OCI-M2 (cell line): ENCODE data around the gene OR5H6.
"Not testable (repeated sequence)": the region's sequence is repeated elsewhere in the genome, so short reads cannot be mapped to it uniquely, and the experiment has no call there.

Source experiments
- DNase-seq: peaks from one replicate; lab custom pipeline; 2025; ENCODE audit not compliant: unreplicated experiment; lab: John Stamatoyannopoulos, UW

The OR5H6 gene

DNA sequence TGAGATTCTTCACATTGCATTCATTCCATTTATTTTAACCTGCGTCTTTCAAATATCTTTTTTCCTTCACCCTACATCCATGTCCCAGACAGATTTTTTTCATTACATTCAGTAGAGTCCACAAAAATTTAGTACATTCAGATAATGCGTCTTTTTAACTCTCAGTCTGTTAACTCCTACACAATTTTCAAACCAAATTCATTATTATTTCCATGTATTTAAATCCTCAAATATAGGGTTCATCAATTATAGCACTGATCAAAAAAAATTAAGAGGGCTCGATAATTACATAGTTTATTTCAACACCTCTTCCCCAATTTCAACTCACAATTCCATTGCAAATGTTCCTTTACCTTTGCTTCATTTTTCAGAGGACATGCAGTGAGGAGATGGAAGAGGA is at the start of gene OR5H6:
OR5H6 (plus strand) TSS at position 301 of the 400 bp plus-strand sequence; CDS start at position 390, 89 bp downstream.
- DNase-seq: no peak

DNA sequence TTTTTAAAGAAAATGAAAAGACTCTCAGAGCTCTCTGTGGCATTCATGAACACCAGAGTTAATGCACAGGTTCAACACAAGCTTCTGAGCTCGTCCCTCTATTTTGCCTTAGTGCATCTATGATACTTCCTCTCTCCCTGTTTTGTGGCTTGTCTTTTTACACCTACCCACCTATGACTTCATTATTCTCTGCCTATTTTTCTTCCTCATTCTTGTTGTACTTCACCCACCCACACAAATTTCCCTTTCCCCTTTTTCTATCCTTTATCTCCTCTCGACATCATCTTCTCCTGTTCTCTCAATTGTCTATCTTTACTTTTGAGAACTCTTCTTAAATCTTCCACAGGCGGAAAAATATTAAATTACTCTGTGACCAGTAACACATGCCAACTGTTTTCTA is 49.0 kb upstream of the OR5H6 start:
- DNase-seq: no peak

DNA sequence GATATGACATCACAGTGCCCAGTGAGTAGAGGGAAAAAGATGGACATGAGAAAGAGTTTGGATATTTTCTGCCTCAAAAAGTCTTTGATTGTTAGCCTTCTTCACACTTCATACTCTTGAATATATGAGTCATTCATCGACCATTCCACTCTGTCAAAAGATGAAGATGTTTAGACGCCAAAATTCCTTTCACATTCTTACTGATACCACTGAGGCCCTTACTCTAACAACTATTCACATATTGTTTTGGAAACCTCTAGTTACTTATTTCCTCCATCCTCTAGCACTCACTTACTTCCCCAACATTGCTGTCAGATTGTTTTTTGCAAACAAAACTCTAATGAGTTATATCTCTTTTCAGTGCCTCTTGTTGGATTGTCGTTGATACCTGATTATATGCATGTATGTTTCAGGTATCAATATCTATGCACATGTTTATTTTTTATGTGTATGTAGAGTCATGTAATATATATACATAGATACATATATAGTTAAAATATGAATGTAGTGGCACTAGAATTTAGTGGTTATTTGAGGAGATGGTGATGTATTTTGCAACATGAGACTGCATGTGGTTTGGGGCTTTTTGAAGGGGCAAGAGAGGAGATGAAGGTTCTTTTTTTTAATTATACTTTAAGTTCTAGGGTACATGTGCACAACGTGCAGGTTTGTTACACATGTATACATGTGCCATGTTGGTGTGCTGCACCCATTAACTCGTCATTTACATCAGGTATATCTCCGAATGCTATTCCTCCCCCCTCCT is 40.0 kb upstream of the OR5H6 start:
- DNase-seq: no peak

DNA sequence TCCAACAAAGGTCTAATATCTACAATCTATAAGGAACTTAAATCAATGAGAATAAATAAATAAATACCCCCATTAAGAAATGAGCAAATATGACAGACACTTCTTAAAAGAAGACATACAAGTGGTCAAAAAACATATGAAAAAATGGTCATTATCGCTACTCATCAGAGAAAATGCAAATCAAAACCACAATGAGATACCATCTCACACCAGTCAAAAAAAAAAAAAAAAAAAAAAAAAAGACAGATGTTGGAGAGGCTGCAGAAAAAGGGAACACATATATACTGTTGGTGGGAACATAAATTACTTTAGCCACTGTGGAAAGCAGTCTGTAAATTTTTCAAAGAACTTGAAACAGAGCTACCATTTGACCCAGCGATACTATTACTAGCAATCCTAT is 31.6 kb upstream of the OR5H6 start:
- DNase-seq: no peak

DNA sequence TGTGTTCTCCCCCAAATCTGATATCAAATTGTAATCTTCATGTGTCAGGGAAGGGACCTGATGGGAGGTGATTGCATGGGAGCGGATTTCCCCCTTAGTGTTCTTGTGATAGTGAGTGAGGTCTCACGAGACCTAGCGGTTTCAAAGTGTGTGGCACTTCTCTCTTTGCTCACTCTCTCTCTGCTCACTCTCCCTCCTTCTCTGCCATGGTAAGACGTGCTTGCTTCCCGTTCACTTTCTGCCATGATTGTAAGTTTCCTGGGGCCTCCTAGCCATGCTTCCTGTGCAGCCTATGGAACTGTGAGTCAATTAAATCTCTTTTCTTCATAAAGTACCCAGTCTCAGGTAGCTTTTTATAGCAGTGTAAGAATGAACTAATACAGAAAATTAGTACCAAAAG is 30.6 kb upstream of the OR5H6 start:
- DNase-seq: no peak

DNA sequence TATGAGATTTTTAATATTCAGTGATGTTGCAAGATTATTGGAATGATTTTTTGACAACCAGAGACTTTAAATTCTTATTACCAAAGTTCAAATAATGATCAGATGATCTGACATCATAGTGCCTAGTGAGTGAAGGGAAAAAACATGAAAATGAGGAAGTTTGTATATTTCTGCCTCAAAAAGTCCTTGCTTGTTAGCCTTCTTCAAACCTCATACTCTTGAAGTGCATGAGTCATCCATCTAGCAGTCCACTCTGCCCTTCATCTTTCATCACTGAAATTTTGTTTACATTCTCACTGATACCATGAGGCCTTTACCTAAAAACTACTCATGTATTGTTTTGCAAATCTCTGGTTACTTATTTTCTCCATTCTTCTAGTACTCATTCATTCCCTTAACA is 23.9 kb upstream of the OR5H6 start:
- no peak for DNase-seq

DNA sequence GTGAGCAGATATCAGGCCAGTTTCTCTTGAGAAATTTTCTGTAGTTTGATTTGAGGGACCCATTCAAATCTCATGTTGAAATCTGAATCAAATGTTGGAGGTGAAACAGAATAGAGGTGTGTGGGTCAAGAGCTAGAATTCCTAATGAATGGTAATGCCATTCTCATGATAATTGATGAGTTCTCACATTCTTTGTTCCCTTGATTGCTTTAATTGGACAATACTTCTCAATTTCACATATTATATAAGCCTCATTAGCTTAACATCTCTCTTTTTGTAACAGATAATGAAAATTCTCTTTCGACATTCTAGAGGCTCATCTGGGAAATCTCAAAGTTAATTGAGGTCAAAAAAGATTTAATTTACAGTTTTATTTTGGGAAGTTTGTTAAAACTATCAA is 21.9 kb upstream of the OR5H6 start:
- no peak for DNase-seq

DNA sequence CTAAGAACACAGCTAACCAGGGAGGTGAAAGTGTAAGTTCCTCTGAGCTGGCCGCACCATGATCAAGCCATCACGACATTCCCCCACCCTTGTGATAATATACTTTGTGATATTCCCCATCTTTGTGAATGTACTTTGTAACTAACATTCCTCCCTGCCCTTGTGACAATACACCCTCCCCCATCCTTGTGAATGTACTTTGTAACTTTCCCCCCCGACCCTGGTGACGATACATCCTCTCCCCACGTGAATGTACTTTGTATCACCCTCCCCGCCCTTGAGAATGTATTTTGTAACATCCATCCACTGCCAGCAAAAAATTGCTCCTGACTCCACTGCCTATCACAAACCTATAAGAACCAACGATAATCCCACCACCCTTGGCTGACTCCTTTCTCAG is 20.2 kb upstream of the OR5H6 start:
- no peak for DNase-seq

DNA sequence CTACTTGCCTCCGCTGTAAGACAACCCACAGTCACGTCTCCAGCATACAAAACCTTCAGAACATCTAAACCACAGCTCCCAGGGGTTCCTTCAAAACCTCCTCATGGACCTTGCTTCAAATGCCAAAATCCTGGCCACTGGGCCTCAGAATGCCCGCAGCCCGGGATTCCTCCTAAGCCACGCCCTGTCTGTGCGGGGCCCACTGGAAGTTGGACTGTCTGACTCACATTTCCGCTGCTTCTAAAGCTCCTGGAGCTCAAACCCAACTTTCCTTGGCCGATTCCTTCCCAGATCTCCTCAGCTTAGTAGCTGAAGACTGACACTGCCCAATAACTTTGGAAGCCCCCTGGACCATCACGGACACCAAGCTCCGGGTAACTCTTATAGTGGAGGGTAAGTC is 17.9 kb upstream of the OR5H6 start:
- no peak for DNase-seq

DNA sequence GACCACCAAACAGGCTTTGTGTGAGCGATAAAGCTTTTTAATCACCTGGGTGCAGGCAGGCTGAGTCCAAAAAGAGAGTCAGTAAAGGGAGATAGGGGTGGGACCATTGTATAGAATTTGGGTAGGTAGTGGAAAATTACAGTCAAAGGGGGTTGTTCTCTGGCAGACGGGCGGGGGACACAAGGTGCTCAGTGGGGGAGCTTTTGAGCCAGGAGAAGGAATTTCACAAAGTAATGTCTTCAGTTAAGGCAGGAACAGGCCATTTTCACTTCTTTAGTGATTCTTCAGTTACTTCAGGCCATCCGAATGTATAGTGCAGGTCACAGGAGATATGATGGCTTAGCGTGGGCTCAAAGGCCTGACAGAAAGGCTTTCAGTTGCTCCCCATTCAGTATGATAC is 8.0 kb upstream of the OR5H6 start:
- not testable (repeated sequence) for DNase-seq

DNA sequence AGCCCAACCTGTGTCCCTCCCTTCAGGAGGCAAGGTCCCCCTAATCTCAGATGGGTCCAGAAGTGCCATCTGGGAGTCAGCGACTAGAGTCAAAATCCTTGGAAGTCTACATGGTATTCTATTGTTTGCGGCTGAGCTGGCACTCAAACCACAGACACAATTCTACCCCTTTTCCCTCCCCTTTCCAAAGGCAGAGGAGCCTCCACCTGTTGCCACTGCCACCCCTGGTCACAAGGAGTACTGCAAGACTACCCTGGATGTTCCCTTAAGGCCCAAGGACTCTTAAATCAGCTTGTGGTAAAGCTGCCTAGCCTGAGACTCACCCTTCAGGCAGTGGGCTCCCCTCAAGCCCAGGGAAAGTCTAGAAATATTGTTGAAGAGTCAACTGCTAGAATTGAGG is 4.3 kb upstream of the OR5H6 start:
- no peak for DNase-seq

DNA sequence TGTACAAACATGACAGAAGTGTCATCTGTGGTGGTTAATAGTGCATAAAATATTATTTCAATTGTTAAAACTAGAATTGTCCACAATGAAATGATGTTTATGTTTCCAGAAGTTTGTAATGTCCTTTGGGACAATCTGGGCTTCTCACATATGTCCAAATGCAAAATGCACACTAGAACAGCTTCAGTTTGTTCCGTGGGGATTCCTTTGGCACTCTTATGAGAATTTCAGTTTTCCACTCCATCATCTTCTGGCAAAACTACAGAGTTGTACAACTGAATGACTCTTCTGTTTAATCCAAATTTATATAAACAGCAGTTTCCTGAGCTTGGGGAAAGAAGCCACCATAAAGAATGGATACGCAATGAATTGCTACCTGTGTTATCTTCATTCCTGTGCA is 2.0 kb upstream of the OR5H6 start:
- DNase-seq: no peak

DNA sequence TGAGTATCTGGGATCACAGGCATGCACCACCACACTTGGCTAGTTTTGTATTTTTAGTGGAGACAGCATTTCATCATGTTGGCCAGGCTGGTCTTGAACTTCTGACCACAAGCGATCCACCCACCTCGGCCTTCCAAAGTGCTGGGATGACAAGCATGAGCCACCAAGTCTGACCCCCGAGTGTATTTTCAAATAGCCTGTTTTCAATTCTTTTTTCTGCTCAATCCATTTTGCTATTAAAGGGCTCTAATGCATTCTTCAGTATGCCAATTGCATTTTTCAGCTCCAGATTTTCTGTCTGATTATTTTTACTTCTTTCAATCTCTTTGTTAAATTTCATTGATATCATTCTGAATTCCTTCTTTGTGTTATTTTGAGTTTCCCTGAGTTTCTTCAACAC is 5.8 kb downstream of the OR5H6 start:
- no peak for DNase-seq

DNA sequence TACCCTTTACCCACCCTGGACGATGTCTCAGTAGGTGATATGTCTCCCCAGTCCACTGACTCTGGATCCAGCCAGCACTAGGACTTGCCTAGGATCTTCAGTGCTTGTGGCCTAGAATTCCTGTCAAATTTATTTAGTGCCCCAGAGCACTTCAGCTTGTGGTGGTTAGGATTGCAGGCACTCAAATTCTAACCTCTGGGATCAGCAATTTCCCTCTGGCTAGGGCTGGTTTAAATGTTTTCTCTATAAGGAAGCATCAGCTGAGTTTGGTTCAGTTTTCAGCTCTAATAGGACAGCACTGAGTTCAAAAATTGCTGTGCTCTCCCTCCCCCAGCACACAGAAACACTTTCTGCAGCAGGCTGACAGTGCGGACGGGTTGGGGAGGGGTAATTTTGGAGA is 8.1 kb downstream of the OR5H6 start:
- no peak for DNase-seq

DNA sequence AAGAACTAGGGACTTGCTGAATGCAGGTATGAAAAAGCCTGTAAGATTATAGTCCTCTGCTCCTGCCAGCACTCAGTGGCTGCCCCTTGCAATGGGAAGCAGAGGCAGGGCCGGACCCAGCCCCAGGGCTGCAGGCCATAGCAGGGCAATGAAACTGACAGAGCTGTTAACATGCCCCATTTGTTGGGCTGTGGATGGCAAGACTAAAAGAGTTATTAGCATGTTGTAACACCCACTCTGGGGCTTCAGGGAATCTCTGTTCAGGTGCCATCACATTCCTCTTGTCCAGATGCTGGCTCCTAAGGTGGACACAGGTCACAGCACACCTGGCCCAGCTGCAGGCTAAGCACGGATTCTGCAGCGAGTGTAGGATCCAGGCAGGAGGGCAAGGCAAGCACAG is 10.9 kb downstream of the OR5H6 start:
- no peak for DNase-seq

DNA sequence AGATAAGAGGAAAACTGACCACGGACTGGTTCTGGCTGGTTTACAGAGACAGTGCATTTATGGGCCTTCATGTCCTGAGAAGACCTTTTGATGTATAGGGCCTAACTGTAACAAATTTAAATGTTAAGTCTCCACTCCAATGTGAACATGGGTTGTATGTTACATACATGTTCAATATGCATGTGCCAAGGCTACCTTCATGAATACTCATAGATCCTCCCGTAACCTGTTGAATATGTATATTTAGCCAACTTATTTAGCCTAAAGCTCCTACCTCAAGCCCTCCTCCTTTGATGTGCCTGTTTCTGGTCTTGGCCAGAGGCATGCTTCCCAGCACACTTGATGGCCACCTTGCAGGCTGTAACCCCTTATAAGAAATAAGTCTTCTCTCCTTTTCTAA is 18.2 kb downstream of the OR5H6 start, which contains the start of gene OR5H2:
OR5H2 (plus strand) TSS at position 301 of the 400 bp plus-strand sequence. CDS start 398 bp downstream, outside the sequence.
- no peak for DNase-seq

DNA sequence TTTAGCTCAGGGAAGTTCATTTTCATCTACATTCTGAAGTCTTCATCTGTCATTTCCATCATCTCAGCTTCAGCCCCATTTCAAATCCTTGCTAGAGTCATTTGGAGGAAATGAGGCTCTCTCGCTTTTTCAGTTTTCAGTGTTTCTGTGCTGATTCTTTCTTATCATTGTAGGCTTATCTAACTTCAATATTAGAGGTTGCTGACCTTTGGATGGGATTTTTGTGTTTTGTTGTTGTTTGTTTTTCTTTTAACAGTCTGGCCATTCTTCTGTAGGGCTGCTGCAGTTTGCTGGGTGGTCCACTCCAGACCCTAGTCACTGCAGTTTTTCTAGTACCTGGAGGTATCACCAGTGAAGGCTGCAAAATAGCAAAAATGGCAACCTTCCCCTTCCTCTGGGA is 26.9 kb downstream of the OR5H6 start:
- no peak for DNase-seq

DNA sequence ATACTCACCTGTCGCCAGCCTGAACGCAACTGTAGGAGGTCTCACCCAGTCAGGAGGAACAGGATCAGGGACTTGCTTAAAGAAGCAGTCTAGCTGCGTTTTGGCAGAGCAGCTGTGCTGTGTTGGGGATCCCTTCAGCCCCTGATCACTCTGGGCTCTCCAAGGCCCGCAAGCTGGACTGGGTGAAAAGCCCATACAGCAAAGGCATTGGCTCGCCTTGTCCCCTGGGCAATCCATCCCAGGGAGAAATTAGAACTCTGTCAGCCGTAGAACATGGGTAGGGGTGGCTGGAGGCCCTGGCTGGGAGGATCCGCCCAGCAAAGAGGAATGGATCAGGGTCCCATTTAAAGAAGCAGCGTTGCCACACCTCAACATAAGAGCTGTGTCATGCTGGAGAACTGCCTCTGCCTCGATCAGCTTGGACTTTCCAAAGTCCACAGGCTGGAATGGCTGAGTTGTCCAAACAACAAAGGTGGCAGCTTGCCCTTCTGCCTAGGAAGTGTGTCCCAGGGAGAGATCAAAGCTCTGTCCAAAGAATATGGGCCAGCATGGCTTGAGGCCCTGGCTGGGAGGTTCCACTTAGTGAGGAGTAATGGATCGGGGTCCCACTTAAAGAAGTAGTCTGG is 27.4 kb downstream of the OR5H6 start:
- no peak for DNase-seq
